ENCODE results near the gene HELLS.
"Not testable (repeated sequence)": the region's sequence is repeated elsewhere in the genome, so short reads cannot be mapped to it uniquely, and the experiment has no call there.

HELLS gene

GRCh38 chr10:94608559-94608958 lies 63.0 kb downstream of the HELLS start:
- DNase-seq (ENCODE audit: low read depth) = no peak

- no peak for DNase-seq (ENCODE audit: low read depth)
These were observed 69.0 kb downstream of the HELLS start for GRCh38 chr10:94614558-94614957.

GRCh38 chr10:94617389-94617944 lies 71.9 kb downstream of the HELLS start:
- DNase-seq (ENCODE audit: low read depth) = no peak

DNA sequence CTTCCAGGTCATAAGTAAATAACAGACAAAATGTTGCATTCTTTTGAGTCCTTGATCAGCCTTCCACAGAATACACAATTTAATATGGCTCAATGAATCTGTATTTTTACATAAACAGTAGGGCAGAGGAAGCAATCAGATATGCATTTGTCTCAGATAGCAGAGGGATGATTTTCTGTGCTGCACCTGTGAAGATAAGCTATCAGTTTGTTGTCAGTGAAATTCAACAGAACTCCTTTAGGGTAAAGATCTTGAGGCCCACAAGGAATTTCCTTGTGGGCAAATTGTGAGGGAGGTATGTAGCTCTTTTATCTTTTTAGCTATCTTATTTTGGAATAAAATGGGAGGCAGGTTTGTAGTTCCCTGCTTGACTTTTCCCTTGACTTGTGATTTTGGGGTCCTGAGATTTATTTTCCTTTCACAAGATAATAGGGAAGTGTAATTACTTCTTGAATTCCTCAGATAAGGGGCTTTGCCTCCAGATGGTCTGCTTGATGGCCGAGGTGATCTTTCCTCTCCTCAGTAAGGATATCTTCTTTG lies 77.1 kb downstream of the HELLS start:
- DNase-seq (ENCODE audit: low read depth) = no peak

- no peak for DNase-seq (ENCODE audit: low read depth)
These were observed 78.0 kb downstream of the HELLS start for GRCh38 chr10:94623572-94623971.

GRCh38 chr10:94626476-94626875 lies 80.9 kb downstream of the HELLS start:
- no peak for DNase-seq (ENCODE audit: low read depth)

- no peak for DNase-seq (ENCODE audit: low read depth)
These were observed 81.9 kb downstream of the HELLS start for GRCh38 chr10:94627511-94627910.

GRCh38 chr10:94630017-94630688 lies 84.6 kb downstream of the HELLS start:
- peak; percentile 15 for DNase-seq (ENCODE audit: low read depth)

GRCh38 chr10:94631077-94631875 lies 85.7 kb downstream of the HELLS start:
- no peak for DNase-seq (ENCODE audit: low read depth)

DNA sequence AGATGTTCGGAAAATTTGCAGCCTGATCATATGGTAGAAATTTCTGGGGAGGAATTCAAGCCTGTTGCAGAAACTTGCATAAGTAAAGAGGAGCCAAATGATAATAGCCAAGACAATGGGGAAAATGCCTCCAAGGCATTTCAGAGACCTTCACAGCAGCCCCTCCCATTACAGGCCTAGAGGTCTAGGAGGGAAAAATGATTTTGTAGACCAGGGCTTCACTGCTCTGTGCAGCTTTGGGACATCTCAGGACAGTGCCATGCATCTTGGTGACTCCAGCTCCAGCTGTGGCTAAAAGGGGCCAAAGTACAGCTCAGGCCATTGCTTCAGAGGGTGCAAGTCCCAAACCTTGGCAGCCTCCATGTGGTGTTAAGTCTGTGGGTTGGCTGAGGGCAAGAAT lies 87.4 kb downstream of the HELLS start:
- DNase-seq (ENCODE audit: low read depth) = no peak

DNA sequence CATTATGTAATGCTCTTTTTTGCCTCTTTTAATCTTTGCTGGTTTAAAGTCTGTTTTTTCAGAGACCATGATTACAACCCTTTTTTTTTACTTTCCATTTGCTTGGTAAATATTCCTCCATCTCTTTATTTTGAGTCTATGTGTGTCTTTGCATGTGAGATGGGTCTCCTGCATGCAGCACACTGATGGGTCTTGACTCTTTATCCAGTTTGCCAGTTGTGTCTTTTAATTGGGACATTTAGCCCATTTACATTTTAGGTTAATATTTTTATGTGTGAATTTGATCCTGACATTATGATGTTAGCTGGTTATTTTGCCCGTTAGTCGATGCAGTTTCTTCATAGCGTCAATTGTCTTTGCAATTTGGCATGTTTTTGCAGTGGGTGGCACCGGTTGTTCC lies 92.5 kb downstream of the HELLS start:
- DNase-seq (ENCODE audit: low read depth) = not testable (repeated sequence)

- no peak for DNase-seq (ENCODE audit: low read depth)
These were observed 94.3 kb downstream of the HELLS start for GRCh38 chr10:94639902-94640301.

DNA sequence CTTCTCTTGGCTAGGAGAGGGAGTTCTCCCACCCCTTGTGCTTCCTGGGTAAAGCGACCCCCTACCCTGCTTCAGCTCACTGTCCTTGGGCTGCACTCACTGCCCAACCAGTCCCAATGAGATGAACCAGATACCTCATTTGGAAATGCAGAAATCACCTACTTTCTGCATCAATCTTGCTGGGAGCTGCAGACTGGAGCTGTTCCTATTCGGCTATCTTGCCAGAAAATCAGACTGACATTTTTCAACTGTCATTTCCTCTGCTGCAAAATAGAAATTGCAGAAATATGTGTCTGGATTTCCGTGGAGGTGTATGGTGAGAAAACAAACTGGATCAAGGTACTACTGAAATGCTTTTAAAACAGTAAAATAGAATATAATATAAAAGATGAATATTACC lies 95.0 kb downstream of the HELLS start:
- no peak for DNase-seq (ENCODE audit: low read depth)

- DNase-seq (ENCODE audit: low read depth) = no peak
These were observed 95.9 kb downstream of the HELLS start for GRCh38 chr10:94641480-94641879.

DNA sequence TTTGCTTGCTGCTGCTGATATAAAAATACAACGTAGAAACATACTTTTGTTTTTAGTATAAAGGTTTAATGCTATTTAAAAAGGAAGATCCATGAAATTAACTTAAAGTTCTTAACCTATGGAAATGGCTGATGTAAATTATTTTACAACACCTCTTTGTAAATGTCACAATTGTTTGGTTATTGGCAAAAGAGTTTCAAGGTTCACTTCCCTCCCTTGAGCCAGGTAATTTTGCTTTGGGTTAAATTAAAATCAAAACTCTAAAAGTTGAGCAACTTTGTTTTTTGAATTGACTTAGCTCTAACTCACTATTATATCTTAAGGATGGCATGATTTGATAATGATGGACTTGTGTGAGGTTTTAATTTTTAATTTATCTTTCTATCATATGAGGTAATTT lies 98.8 kb downstream of the HELLS start:
- DNase-seq (ENCODE audit: low read depth) = no peak

GRCh38 chr10:94645285-94645684 lies 99.7 kb downstream of the HELLS start:
- DNase-seq (ENCODE audit: low read depth) = no peak
